GM21367 (cell line): Measurements from ENCODE around the gene ENAM.

Experiments used
- ATAC-seq: cut with Tn5 transposase; IDR thresholded peaks from one replicate; pipeline ENCODE4 v1.9.1; 2021; ENCODE audit not compliant: unreplicated experiment

The ENAM gene, protein sequence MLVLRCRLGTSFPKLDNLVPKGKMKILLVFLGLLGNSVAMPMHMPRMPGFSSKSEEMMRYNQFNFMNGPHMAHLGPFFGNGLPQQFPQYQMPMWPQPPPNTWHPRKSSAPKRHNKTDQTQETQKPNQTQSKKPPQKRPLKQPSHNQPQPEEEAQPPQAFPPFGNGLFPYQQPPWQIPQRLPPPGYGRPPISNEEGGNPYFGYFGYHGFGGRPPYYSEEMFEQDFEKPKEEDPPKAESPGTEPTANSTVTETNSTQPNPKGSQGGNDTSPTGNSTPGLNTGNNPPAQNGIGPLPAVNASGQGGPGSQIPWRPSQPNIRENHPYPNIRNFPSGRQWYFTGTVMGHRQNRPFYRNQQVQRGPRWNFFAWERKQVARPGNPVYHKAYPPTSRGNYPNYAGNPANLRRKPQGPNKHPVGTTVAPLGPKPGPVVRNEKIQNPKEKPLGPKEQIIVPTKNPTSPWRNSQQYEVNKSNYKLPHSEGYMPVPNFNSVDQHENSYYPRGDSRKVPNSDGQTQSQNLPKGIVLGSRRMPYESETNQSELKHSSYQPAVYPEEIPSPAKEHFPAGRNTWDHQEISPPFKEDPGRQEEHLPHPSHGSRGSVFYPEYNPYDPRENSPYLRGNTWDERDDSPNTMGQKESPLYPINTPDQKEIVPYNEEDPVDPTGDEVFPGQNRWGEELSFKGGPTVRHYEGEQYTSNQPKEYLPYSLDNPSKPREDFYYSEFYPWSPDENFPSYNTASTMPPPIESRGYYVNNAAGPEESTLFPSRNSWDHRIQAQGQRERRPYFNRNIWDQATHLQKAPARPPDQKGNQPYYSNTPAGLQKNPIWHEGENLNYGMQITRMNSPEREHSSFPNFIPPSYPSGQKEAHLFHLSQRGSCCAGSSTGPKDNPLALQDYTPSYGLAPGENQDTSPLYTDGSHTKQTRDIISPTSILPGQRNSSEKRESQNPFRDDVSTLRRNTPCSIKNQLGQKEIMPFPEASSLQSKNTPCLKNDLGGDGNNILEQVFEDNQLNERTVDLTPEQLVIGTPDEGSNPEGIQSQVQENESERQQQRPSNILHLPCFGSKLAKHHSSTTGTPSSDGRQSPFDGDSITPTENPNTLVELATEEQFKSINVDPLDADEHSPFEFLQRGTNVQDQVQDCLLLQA

GRCh38 chr4:70628444-70628843, at the start of gene ENAM:
ENAM (plus strand) TSS chr4:70628744; CDS start chr4:70629501, 757 bp downstream.
- ATAC-seq = no peak

- ATAC-seq = no peak
Measured at GRCh38 chr4:70581980-70582379, 46.6 kb upstream of the ENAM start.

DNA sequence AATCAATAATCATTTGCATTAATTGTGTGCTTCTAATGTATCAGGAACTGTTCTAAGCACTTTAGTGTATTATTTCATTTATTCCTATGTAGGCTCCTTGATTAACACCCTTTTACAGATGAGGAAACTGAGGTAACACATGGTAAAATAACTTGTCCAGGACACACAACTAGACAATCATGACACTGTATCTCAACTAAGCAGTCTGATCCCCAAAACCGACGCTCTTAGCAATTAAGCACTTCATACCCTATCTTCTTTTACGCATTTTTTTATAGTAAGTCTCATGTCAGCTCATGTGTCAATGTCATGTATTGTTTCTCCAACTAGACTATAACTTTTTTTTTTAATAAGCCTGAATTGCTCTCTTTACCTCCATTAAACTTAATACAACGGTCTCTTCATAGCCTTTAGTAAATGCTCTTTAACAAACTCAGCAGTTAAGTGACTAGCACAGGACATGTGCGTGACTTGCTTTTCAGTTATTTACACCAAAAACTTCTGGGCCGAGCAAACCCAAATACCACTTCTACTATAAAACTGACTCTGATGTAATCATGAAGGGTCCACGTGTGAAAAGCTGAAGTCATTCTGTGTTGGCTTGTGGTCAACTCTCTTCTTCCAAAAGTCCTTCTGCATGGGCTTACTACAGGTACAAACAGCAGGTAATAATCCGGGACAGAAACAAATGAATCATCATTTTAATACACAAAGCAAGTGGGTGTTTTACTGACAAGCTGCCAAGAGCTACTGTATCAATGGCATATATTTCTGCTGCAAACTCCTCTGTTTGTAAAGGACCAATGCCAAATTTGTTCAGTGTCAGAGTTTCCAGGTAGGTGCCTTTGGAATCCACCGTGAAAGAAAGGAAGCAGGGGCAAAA, 44.4 kb upstream of the ENAM start:
- no peak for ATAC-seq

DNA sequence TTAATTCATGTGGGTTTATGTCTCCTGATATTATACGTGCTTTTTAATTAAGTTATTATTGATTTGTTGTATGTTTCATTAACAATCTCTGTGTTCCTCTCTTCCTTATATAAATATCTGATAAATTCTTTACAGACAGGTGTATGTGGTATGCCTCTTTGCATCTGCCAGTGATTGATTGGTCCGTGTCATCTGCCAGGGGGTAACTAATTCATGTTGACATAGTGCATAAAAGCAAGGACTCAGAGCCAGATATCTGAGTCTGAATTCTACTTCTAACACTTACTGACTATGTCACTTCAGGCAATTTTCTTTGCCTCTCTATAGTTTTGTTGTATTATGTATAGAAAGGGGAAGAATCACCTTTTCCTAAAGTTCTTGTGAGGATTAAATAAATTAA, 41.7 kb upstream of the ENAM start:
- no peak for ATAC-seq

GRCh38 chr4:70589785-70590184, 38.8 kb upstream of the ENAM start:
- ATAC-seq = peak; percentile 98

- no peak for ATAC-seq
Measured at GRCh38 chr4:70591955-70592582, 36.5 kb upstream of the ENAM start, which contains the start of gene AMBN. AMBN (plus strand) TSS chr4:70592256; CDS start chr4:70592359, 103 bp downstream.

DNA sequence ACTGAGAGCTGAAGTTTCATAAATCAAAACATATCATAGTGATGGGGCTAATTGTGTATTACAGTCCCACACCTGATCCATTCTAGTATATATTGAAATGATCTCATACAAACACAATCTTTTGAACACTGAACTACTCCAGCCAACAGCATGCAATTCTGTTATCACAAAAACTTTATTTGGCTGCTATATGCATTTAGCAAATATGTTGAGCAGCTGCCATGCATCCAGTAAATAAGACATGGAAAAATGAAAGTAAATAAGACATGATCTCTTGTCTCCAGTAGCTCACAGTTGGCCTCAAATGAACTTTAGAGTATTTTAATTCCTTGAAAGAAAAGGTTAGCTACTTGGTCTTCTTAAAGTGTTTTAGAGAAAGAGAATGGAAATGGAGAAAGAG, 34.3 kb upstream of the ENAM start:
- ATAC-seq = no peak

- ATAC-seq = no peak
Measured at GRCh38 chr4:70600305-70600704, 28.2 kb upstream of the ENAM start.

DNA sequence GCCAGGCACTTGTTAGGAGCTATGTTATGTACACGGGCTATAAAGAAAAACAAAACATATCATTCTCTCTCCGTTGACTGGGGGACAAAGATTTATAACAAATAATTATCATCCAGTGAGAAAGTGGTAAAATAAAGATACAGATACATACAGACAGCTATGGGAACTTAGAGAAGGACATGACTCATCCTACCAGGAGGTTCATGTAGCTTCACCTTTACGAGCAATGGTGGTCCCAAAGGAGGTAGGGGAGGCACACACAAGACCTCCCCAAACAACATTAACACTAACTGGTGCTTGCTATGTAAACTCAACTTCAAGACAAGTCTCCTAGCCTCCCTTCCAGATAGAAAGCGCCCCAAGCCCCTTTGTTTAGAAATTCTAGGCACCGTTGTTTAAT, 27.6 kb upstream of the ENAM start:
- no peak for ATAC-seq

DNA sequence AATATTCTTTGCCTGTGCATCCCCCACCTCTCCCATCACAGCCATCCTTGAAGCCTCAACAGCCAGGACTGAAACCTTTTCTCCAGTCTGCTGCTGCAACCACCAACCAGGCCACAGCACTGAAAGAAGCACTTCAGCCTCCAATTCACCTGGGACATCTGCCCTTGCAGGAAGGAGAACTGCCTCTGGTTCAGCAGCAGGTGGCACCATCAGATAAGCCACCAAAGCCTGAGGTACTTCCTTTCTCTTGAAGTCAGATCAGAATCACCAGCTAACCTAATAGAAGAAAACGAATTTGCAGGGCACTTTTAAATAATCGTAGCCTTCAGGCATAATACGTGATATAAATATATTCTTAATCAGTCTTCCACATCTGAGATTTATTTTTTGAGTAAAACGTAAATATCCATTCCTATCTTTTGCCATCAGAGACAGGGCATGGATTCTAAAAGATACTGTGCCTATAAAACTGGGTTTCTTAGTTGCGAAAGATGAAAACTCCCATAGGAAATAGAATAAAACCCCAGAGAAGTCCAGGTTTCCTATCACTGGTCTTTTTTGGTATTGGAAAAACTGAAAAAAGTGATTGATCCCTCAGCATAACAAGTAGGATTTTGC, 27.0 kb upstream of the ENAM start:
- ATAC-seq = peak; percentile 96

- ATAC-seq = no peak
Measured at GRCh38 chr4:70603856-70604255, 24.7 kb upstream of the ENAM start.

DNA sequence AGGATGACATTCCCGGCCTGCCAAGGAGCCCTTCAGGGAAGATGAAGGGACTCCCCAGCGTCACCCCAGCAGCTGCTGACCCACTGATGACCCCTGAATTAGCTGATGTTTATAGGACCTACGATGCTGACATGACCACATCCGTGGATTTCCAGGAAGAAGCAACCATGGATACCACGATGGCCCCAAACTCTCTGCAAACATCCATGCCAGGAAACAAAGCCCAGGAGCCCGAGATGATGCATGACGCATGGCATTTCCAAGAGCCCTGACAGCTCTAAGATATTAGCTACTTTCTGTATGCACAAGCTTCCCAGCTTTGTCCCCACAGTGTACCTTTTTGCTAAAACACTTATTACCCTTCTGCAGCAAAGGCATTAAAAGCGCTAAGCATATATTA, 22.1 kb upstream of the ENAM start:
- ATAC-seq = no peak

DNA sequence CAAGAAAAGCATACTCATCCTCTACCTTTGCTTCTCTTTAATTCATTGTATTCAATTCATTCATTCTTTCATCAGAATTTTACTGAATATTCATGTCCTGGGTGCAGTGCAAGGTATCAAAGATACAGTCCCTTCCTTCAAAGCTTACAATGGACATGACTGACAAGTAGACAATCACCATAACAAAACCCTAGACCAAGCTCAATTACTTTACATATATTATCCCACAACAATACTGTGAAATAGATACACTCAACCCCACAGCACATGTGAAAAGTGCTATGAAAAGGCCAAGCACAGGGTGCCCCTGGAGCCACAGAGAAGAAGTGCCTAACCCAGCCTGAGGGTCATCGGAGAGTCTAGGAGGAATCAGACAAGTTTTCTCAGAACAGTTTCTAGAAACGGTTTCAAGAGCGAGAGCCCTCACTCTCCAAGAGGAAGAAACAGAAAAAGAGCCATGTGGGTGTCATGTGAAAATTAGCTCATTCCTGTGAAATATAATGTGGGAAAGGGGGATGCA, 21.1 kb upstream of the ENAM start:
- ATAC-seq = no peak

DNA sequence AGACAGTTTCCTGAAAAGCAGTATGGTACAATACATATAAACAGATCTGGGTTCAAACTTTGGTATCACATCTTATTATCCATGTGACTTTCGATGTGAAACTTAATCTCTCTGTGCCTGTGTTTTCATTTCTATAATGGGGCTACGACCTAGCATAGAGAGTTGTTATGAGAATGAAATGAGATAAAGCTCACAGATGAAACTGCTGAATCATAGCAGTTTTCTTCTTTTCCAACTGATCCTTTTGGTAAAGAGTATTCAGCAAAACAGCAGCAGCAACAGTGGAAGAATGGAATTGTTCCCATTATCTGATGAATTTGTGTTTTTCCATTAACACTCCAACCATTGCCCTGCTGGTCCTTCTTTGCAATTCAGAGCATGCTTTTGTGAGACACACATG, 20.2 kb upstream of the ENAM start:
- no peak for ATAC-seq

- no peak for ATAC-seq
Measured at GRCh38 chr4:70613306-70614183, 15.0 kb upstream of the ENAM start.

GRCh38 chr4:70614184-70614555, 14.4 kb upstream of the ENAM start:
- no peak for ATAC-seq

DNA sequence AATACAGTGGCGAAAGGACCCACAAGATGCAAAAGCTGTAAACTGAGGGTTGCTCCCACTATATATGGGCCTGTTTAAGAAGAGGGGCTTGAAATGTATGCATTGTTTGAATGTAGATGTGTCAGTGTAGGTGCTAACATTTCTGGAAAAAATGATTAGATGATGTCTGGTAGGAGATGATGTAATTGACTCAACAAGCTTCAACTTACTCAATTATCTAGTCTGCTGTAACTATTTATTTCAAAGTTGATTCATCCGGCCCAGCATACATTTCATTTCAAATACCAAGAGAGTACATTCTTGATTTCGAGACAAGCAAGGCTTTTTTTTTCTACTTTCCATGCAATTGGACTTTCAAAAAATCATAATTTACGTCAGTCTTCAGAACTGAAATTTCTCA, 9.3 kb upstream of the ENAM start:
- ATAC-seq = no peak

DNA sequence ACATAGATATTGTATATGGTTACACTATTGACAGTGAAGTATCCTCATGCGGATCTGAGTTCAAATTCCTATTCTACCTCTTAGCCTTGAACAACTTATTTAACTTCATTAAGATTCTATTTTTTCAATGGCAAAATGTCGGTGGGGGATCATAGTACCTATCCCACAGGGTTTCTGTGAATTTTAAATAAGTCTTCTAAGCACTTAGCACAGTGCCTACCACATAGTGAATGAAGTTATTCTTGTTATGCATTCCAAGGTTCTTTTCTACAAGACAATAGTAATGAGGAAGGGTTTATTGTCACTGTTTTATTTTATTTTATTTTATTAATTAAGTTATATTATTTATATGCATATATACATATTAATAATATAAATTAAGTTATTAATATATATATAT, 8.8 kb upstream of the ENAM start:
- no peak for ATAC-seq
